Lung (tissue), 12 donors: ENCODE results near the gene TECR. TPM values are rescaled to one million over a fixed set of nuclear protein-coding genes. Genes with fewer than 3 reads are reported as not detected.
"Not testable (repeated sequence)": the region's sequence is repeated elsewhere in the genome, so short reads cannot be mapped to it uniquely, and the experiment has no call there.

Experiments
- ATAC-seq: fragments of 200-7000 bp; cut with Tn5 transposase; one replicate; pipeline ENCODE4 v1.9.1; 2020; ENCODE audit warnings: moderate number of reproducible peaks; ENCODE audit not compliant: insufficient read depth, low FRiP score
- DNase-seq, 3 donors: peaks; one replicate each; pipeline ENCODE4 v3.0.0-alpha.2; 2013 to 2017
- H3K27ac ChIP-seq, 2 donors: one replicate each; pipeline ENCODE4 v1.5.1; 2013; ENCODE audit warnings: mild to moderate bottlenecking in 2 of 2, moderate library complexity in 2 of 2, control low read depth in 1 of 2, inconsistent platforms in 1 of 2, low read depth in 1 of 2, low read length in 1 of 2
- H3K27me3 ChIP-seq, 3 donors: one replicate each; pipeline ENCODE4 v1.5.1; 2013; ENCODE audit warnings: low read length in 2 of 3; ENCODE audit not compliant: control insufficient read depth in 3 of 3, insufficient read depth in 3 of 3
- H3K36me3 ChIP-seq, 4 donors: one replicate each; pipeline ENCODE4 v1.5.1; 2013; ENCODE audit warnings: low read length in 4 of 4, mild to moderate bottlenecking in 1 of 4, moderate library complexity in 1 of 4; ENCODE audit not compliant: control insufficient read depth in 4 of 4, insufficient read depth in 4 of 4
- H3K4me1 ChIP-seq, 5 donors: one replicate each; pipeline ENCODE4 v1.5.1; 2013; ENCODE audit warnings: low read length in 5 of 5, mild to moderate bottlenecking in 2 of 5, moderate library complexity in 1 of 5; ENCODE audit not compliant: control insufficient read depth in 5 of 5, insufficient read depth in 5 of 5
- H3K4me3 ChIP-seq: one replicate; pipeline ENCODE4 v1.5.1; 2013; ENCODE audit warnings: mild to moderate bottlenecking, control low read depth, moderate library complexity
- H3K9ac ChIP-seq, 2 donors: one replicate each; pipeline ENCODE4 v1.5.1; 2013; ENCODE audit warnings: low read length in 2 of 2, control low read depth in 1 of 2; ENCODE audit not compliant: insufficient read depth in 1 of 2
- H3K9me3 ChIP-seq, 4 donors: one replicate each; pipeline ENCODE4 v1.5.1; 2013; ENCODE audit warnings: low read length in 3 of 4, mild to moderate bottlenecking in 1 of 4, moderate library complexity in 1 of 4; ENCODE audit not compliant: control insufficient read depth in 4 of 4, insufficient read depth in 3 of 4
- CTCF ChIP-seq: IDR thresholded peaks from 2 replicates; pipeline ENCODE4 v1.5.1; 2012; ENCODE audit warnings: mild to moderate bottlenecking; ENCODE audit errors: control extremely low read depth, extremely low read depth
- WGBS, 2 donors: extraction: QIAGEN DNeasy Blood & Tissue Kit; methylation state at CpG; one replicate each; pipeline ENCODE4 v1.1.7; 2013; 5-methylcytosine and 5-hydroxymethylcytosine counted together
- polyA plus RNA-seq, 2 donors: library from polyadenylated mRNA; stranded (reverse); fragments of 200-250 nt; gene quantifications; one replicate each; pipeline ENCODE4 v1.2.1, GENCODE V29; 2013
- total RNA-seq, 2 donors: library from RNA; depleted of rRNA in 1 of 2; stranded (reverse); fragments of >200 nt in 1 of 2; gene quantifications; one replicate each; pipeline ENCODE4 v1.2.1, GENCODE V29; 2014 to 2021
- donor health status: control.
- donor health status: control.
- donor health status: Bipolar disorder and iron deficiency.
- donor health status: healthy.
- donor health status: DM: yes; HTN: yes; CAD: no.

Gene TECR
- total and polyA plus RNA-seq, 4 donors = 32.7 to 193 (median 121) TPM

- no peak for TF ChIP-seq CTCF
- H3K9ac ChIP-seq = no peak within 1 kb of the TSS
Measured at GRCh38 chr19:14582894-14583340, 53.5 kb downstream of the TECR start, which contains the start of gene CLEC17A. Gene CLEC17A (plus strand): TSS chr19:14583084. CDS start chr19:14583161, 77 bp downstream.

GRCh38 chr19:14584372-14584771, 55.0 kb downstream of the TECR start:
- 90 to 96% methylated on average over 4 of the region's 5 CpGs for WGBS, 2 donors
- DNase-seq, H3K9me3 ChIP-seq, H3K36me3 ChIP-seq, H3K4me3 ChIP-seq, H3K9ac ChIP-seq, H3K27ac ChIP-seq, H3K27me3 ChIP-seq, H3K4me1 ChIP-seq, ATAC-seq: not testable (repeated sequence)

More at GRCh38 chr19:14582894-14583340, 53.5 kb downstream of the TECR start, which contains the start of gene CLEC17A:
- no peak within 1 kb of the TSS for H3K27ac ChIP-seq
- H3K4me3 ChIP-seq = no peak within 1 kb of the TSS
- DNase-seq (no peak), ATAC-seq (no peak)
- H3K9me3 ChIP-seq = no peaks in the 10 kb centered on the region
- 31 to 39% methylated on average over 6 of the region's 6 CpGs for WGBS, 2 donors
- H3K27me3 ChIP-seq = no peaks in the 10 kb centered on the region
- H3K36me3 ChIP-seq = no peaks in the 10 kb centered on the region
- peaks cover 0 to 1% (median 0%) of the 10 kb centered on the region in 5 donors for H3K4me1 ChIP-seq

GRCh38 chr19:14585187-14585586, 55.8 kb downstream of the TECR start:
- H3K27me3 ChIP-seq, H3K9me3 ChIP-seq, ATAC-seq, DNase-seq, H3K9ac ChIP-seq, H3K36me3 ChIP-seq, H3K4me1 ChIP-seq, H3K27ac ChIP-seq, H3K4me3 ChIP-seq: not testable (repeated sequence)
- WGBS, 2 donors = 63 to 73% methylated on average over 3 of the region's 3 CpGs

- DNase-seq, H3K4me1 ChIP-seq, H3K4me3 ChIP-seq, H3K27ac ChIP-seq, ATAC-seq, H3K9ac ChIP-seq, H3K27me3 ChIP-seq, H3K9me3 ChIP-seq, H3K36me3 ChIP-seq: not testable (repeated sequence)
- WGBS, 2 donors = 55 to 75% methylated on average over 4 of the region's 4 CpGs
Measured at GRCh38 chr19:14589433-14589832, 60.0 kb downstream of the TECR start.

GRCh38 chr19:14595558-14595957, 66.2 kb downstream of the TECR start:
- Histone ChIP-seq H3K27me3 (no peaks in the 10 kb centered on the region), H3K9ac (no peak overlapping the region), H3K4me3 (no peak overlapping the region), H3K4me1 (no peaks in the 10 kb centered on the region), H3K27ac (no peak overlapping the region), H3K36me3 (no peaks in the 10 kb centered on the region), H3K9me3 (peaks cover 0 to 4% (median 1%) of the 10 kb centered on the region in 4 donors)
- no peak for DNase-seq
- ATAC-seq = no peak
- WGBS, 2 donors = 91 to 93% methylated on average over 3 of the region's 3 CpGs
- no peak for TF ChIP-seq CTCF
